Measurements from ENCODE around the gene MEGF6.

Gene MEGF6

GRCh38 chr1:3556336-3556735 is 55.0 kb downstream of the MEGF6 start:
- peaks cover 30% of the 10 kb centered on the region for H3K4me1 Mint-ChIP-seq
- H3K36me3 Mint-ChIP-seq (ENCODE audit: low read depth), result no peaks in the 10 kb centered on the region
- no peak for DNase-seq
- H3K27me3 Mint-ChIP-seq (ENCODE audit: low read depth, poor library complexity), result peaks cover 6% of the 10 kb centered on the region
- peaks cover 3% of the 10 kb centered on the region for H3K9me3 Mint-ChIP-seq
- H3K27ac Mint-ChIP-seq, result no peak overlapping the region
- no peak overlapping the region for H3K4me3 Mint-ChIP-seq
- TF ChIP-seq CTCF (IDR thresholded peaks at IDR 0.05), result no peak

GRCh38 chr1:3555131-3555920 is 56.0 kb downstream of the MEGF6 start:
- H3K4me1 Mint-ChIP-seq, result peaks cover 22% of the 10 kb centered on the region
- peaks cover 3% of the 10 kb centered on the region for H3K9me3 Mint-ChIP-seq
- peaks cover 5% of the 10 kb centered on the region for H3K27me3 Mint-ChIP-seq (ENCODE audit: low read depth, poor library complexity)
- H3K27ac Mint-ChIP-seq, result no peak overlapping the region
- H3K36me3 Mint-ChIP-seq (ENCODE audit: low read depth), result no peaks in the 10 kb centered on the region
- no peak for DNase-seq
- TF ChIP-seq CTCF (IDR thresholded peaks at IDR 0.05), result no peak
- H3K4me3 Mint-ChIP-seq, result no peak overlapping the region

- Mint-ChIP-seq H3K9me3 (no peaks in the 10 kb centered on the region), H3K36me3 (ENCODE audit: low read depth) (no peaks in the 10 kb centered on the region), H3K4me1 (peaks cover 18% of the 10 kb centered on the region), H3K27me3 (ENCODE audit: low read depth, poor library complexity) (peaks cover 2% of the 10 kb centered on the region), H3K4me3 (no peak overlapping the region), H3K27ac (no peak overlapping the region)
- no peak for DNase-seq
- TF ChIP-seq CTCF (IDR thresholded peaks at IDR 0.05), result no peak
These were observed 57.4 kb downstream of the MEGF6 start for GRCh38 chr1:3553940-3554223.

- peaks cover 2% of the 10 kb centered on the region for H3K27me3 Mint-ChIP-seq (ENCODE audit: low read depth, poor library complexity)
- H3K4me1 Mint-ChIP-seq, result peaks cover 18% of the 10 kb centered on the region
- no peak for TF ChIP-seq CTCF (IDR thresholded peaks at IDR 0.05)
- DNase-seq, result peak; percentile 73
- peak overlapping the region; percentile 64 for H3K27ac Mint-ChIP-seq
- H3K36me3 Mint-ChIP-seq (ENCODE audit: low read depth), result no peaks in the 10 kb centered on the region
- peak overlapping the region; percentile 38 for H3K4me3 Mint-ChIP-seq
- no peaks in the 10 kb centered on the region for H3K9me3 Mint-ChIP-seq
These were observed 58.0 kb downstream of the MEGF6 start for GRCh38 chr1:3553166-3553939.

GRCh38 chr1:3552751-3553150 is 58.6 kb downstream of the MEGF6 start:
- DNase-seq, result no peak
- Mint-ChIP-seq H3K27ac (no peak overlapping the region), H3K36me3 (ENCODE audit: low read depth) (no peaks in the 10 kb centered on the region), H3K27me3 (ENCODE audit: low read depth, poor library complexity) (peaks cover 2% of the 10 kb centered on the region), H3K4me3 (no peak overlapping the region), H3K4me1 (peaks cover 15% of the 10 kb centered on the region), H3K9me3 (no peaks in the 10 kb centered on the region)
- no peak for TF ChIP-seq CTCF (IDR thresholded peaks at IDR 0.05)

Data from nephron progenitor cell (in vitro differentiated cells).